ENCODE measurements around the gene ANGPTL2.
"Not testable (repeated sequence)": the region's sequence is repeated elsewhere in the genome, so short reads cannot be mapped to it uniquely, and the experiment has no call there.

ANGPTL2 gene

DNA sequence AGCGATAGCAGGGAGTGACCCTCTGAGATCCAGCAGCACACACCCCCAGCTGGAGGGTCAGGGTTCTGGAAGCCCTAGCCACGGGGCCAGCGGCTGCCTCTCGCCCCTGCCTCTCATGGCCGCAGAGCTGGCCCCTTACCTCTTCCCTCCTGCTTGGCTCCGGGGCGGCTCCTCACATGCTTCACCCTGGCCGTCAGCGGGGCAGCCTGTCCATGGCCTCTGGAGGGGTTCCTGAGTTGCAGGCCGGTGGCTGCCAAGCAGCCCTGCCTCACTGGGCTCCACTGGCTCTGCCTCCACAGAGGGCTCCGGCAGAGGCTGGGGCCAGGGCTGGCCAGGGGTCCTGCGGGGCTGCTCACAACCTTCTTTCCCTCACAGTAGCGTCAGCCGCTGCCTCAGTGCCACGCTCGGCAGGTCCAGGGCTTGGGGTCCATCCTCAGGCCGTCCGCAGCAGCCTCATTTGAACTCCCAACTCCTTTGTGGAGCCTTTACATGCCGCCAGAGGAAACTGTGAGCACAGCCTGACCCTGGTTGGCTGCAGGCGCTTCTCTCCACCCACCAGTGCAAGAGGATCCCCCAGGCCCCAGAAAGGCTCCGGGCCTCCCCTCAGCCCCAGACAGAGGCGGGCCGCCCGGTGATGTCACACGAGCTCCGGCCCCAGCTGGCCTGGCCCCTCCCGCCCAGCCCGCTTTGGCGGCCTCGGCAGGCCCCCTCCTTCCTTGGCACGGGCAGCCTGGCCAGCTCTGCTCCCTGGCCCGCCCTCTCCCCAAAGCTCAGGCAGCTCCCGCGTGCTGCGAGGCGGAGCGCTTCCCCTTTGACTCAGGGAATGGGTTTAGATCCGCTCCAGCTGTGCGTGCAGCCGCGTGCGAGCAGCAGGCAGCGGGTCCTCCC lies at the start of gene ANGPTL2:
Gene ANGPTL2 (minus strand): TSS at position 460 of the 888 bp plus-strand sequence. CDS start 13,904 bp downstream, outside the sequence.
- DNase-seq, result peak; percentile 38 to 97 (median 85)

DNA sequence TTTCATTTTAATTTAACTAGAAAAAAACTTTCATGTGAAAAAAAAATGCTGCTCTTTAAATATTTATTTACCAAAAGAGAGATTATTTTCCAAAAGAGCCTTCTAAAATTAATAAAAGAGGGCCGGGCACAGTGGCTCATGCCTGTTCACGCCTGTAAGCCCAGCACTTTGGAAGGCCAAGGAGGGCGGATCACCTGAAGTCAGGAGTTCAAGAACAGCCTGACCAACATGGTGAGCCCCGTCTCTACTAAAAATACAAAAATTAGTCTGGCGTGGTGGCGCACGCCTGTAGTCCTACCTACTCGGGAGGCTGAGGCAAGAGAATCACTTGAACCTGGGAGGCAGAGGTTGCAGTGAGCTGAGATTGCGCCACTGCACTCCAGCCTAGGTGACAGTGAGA lies 48.9 kb upstream of the ANGPTL2 start:
- not testable (repeated sequence) for DNase-seq

GRCh38 chr9:127170652-127171051 lies 48.2 kb upstream of the ANGPTL2 start:
- no peak for DNase-seq

GRCh38 chr9:127170103-127170502 lies 47.7 kb upstream of the ANGPTL2 start:
- no peak for DNase-seq

GRCh38 chr9:127169575-127169883 lies 47.1 kb upstream of the ANGPTL2 start:
- no peak for DNase-seq

DNA sequence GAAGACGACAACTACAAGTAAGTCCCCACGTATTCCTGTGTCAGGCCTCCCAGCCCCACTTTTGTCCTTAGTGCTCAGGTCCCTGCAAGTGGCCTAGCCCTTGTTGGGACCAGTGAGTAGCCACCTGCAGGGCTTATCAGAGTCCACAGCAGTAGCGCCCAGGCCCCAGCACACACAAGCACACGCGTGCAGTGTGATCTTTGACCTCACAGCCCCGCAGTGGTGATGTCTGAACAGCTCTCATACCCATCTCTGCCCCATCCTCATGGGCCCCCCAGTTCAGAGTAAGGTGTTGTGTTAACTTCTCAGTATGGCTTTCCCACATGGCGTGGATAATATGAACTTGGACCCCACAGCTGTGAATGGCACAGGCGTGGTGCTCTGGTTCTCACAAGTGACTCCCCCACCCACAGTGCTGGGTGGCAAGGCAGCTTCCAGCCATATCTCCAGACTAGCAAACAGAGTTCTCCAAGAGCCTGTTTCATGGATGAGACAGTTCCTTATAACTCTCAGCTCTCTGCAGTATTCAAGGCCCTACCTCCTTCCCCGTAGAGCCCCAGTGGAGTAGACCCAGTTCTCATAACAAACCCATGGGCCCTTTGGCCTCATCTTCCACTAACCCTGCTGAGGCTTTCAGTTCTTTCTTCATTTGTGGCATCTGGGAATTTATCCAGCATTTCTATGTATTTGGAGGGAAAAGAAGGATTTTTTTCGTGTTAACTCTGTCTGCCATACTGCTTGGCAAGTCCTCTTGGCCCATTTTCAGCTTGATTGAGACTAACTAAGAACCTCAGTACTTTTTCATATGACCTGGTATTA lies 46.5 kb upstream of the ANGPTL2 start:
- no peak for DNase-seq

GRCh38 chr9:127167560-127168326 lies 45.3 kb upstream of the ANGPTL2 start:
- DNase-seq, result no peak

DNA sequence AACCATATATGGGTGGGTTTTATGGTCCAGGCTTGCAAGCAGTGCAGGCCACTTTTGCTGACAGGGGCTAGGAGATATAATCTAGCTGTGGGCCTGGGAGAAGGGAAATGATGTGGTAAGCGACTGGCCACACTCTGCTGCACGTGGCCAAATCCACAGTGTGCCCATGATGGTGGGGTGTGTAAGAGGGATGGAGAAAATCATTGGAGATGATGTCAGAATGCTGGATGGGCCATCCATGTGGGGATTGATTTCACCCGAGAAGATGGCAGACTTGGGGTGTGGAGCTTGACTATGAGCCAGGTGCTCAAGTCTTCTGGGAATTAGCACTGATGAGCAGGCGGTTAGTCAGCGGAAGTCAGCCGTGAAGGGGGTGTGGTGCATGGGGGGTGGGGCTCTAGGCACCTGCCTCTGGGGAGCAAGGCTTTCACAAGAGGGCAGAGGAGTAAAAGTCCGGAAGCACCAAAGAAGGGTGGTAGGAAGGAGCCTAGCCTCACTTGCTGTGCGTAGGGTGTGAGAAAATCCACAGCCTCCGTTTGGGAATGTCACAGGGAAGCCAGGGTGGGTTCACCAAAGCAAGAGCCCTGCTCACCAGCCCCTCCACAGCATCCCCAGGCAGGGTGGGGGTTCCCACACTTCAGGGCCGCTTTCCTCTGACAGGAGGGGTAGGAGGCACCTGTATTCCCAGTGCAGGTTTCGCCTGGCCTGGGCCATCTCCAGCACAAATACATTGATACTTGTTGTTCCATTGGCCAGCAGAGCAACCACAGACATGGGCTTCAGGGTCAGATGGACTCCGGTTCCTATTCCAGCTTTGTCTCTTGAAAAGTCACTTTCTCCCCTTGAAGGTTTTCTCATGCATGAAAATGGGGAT lies 44.5 kb upstream of the ANGPTL2 start:
- no peak for DNase-seq

GRCh38 chr9:127166111-127166510 lies 43.7 kb upstream of the ANGPTL2 start:
- DNase-seq, result no peak

DNA sequence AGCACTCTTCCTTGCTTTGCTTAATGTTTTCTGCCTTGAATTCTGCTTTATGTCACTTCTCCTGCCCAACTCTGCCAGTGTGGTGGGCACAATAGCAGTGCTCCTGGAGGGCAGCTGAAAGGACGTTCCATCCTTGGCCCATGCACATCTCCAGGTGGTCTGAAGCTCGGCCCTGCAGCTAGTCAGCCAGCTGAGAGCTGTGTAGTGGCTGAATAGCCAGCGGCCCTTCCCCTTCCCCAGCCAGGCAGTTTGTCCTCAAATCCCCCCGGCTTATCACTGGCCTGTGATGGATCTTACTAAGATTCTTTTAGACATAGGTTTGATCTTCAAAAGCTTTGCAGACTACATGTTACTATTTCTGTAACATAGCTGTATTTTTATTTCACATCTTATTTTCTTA lies 42.7 kb upstream of the ANGPTL2 start:
- DNase-seq, result no peak

GRCh38 chr9:127163409-127163808 lies 41.0 kb upstream of the ANGPTL2 start:
- DNase-seq, result no peak

GRCh38 chr9:127162864-127163365 lies 40.5 kb upstream of the ANGPTL2 start:
- peak in 3 of 14 donors; percentile 24 to 43 (median 25) for DNase-seq

- no peak for DNase-seq
Measured at GRCh38 chr9:127162046-127162863, 39.8 kb upstream of the ANGPTL2 start.

GRCh38 chr9:127161081-127161624 lies 38.7 kb upstream of the ANGPTL2 start:
- DNase-seq, result no peak

GRCh38 chr9:127159949-127160610 lies 37.6 kb upstream of the ANGPTL2 start:
- peak in 1 of 14 donors; percentile 23 for DNase-seq

GRCh38 chr9:127159325-127159801 lies 36.9 kb upstream of the ANGPTL2 start:
- peak in 12 of 14 donors; percentile 30 to 82 (median 53) for DNase-seq

- DNase-seq, result no peak
Measured at GRCh38 chr9:127158786-127159324, 36.4 kb upstream of the ANGPTL2 start.

GRCh38 chr9:127155314-127155960 lies 33.0 kb upstream of the ANGPTL2 start:
- peak in 1 of 14 donors; percentile 55 for DNase-seq
